ENCODE data around the gene LMNTD2. TPM values are rescaled to one million over a fixed set of nuclear protein-coding genes. Genes with fewer than 3 reads are reported as not detected.
"Not testable (repeated sequence)": the region's sequence is repeated elsewhere in the genome, so short reads cannot be mapped to it uniquely, and the experiment has no call there.

Gene LMNTD2
- total RNA-seq, 1 donor from 2014 or later = 2.6 TPM

DNA sequence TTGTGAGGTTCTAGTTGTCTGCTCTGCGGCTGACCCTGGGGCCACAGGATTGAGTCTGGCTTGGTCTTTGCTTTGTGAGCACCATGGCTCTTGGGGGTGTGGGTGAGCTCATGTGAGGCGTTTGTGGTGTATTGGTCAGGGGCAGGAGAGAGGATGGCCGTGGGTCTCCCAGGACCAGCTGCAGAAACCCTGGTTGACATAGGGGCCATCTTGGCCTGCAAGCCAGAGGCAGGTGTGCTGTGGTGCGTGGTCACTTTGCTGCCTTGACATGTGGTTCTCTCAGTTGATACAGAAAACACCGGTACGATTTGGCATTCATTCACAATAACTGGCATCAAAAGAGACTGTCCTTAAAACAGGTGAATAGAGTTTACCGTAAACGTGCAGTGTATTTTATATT is 27.0 kb upstream of the LMNTD2 start:
- DNase-seq = no peak

DNA sequence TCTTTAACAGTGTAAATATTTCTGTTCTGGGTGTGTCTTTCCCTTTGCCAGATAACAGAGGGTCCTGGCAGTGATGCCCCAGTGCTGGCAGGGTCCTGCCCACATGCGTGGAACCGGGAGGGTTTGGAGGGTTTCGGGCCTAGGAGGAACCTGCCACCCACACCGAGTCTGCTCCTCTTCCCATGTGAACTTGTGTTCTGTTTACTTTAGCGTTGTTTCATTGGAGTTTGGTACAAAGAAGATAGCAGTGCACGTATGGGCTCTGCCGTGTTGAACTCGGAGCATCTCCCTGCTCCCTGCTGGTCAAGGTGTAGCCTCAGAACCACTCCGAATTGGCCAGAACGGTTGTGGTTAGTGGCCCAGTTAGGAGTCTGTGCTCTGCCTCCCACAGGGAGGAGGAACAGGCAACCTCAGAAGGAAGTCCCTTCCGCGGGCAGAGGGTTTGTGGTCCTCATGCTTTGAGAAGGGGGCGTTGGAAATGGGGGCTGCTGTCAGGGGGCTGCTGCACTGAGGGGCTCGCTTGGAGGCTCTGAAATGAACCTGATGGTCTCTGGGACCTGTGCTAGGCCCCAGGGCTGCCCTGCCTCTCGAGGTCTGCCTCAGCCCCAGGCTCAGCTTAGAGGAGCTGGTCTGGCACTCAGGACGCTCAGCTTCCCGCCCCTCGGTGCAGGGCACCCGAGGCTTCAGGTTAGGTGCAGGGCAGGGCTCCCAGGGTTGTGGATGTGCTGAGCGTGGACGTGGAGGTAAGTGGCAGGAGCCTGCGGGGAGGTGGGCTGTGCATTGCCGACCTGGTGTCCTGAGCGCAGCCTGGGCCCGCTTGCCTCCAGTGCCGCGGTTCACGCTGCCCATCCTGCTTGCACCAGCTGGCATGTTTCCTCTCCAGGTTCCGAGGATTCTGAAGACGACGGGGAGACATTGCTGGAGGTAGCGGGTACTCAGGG is 26.1 kb upstream of the LMNTD2 start:
- DNase-seq = no peak

DNA sequence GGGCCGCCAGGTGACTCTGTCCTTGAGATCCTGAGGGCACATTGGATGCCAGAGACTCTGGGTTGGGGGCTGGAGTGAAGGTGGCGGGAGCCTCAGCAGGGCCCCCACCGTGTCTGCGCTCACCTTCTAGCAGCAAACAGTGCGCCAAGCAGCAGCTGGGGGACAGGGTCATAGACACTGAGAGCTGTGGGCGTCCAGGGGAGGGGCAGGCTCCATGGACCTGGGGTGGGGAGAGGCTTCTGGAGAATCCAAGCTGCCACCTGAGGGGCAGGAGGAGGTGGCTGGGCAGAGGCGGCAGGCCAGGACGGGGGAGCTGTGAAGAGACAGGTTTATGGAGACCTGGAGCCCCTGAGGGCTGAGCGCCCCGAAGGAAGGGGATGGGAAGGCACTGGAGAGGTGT is 23.7 kb upstream of the LMNTD2 start:
- DNase-seq = no peak

DNA sequence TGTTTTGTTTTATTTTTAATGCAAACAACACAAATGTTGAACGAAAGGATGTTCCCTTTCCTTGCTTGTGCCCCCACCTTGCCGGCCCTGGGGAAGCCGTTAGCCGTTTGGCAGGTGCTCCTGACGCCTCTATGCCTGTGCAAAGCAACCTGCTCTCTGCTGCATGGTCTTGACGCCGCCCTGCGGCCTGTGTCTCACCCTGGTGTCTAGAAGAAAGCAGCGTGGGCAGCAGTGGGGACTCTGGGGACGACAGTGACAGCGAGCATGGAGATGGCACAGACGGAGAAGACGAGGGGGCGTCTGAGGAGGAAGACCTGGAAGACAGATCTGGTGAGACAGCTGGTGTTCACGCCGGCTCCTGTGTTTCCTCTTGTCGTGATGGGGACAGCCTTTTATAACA is 21.2 kb upstream of the LMNTD2 start:
- no peak for DNase-seq

DNA sequence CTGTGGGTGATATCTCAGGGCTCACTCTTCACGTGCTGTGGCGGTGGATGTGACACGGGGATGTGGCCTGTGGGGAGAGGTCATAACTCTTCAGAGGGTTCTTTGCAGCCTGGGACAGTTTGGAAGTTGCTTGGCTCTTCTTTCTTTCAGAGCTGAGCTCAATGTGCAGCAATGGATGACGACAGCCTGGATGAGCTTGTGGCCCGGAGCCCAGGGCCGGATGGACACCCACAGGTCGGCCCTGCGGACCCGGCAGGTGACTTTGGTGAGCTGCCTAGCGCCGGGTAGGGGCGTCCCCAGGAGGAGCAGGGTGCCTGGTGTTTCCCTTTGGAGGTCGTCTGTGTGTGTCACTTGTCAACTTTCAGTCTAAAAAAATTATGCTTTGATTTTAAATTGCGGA is 20.8 kb upstream of the LMNTD2 start:
- no peak for DNase-seq

DNA sequence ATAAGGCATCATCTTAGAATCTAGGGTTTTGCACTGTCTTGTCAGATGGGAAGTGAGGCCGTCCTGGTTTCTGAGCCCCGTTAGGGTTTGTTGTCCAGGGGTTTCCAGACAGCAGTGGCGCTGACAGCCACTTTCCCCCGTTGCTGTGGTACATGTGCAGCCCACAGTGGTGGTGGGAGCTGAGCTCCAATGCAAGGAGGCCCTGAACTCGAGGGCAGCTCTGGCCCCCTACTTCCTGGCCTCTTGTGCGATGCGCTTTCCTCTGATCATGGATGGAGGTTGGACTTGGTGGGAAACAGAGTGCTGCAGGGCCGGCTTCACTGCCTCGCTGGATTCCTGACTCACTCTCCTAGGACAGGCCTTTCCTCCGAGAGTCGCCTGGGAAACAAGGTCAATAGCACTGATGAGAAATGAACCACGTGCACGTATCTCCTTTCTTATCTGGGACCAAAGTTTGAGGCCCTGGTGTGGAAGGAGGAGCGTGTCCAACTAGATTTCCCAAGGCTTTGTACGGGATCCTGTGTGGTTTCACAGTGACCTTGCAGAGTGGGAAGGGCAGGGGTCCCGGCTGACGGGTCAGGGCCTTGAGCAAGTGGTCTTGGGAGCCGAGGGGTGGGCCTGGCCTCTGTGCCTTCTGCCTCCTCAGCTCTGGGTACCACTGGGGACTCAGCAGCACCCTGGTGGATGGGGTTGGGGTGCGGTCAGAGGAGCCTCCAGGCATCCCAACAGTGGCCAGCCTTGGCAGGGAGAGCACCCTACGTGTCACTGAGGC is 19.5 kb upstream of the LMNTD2 start:
- DNase-seq = no peak

DNA sequence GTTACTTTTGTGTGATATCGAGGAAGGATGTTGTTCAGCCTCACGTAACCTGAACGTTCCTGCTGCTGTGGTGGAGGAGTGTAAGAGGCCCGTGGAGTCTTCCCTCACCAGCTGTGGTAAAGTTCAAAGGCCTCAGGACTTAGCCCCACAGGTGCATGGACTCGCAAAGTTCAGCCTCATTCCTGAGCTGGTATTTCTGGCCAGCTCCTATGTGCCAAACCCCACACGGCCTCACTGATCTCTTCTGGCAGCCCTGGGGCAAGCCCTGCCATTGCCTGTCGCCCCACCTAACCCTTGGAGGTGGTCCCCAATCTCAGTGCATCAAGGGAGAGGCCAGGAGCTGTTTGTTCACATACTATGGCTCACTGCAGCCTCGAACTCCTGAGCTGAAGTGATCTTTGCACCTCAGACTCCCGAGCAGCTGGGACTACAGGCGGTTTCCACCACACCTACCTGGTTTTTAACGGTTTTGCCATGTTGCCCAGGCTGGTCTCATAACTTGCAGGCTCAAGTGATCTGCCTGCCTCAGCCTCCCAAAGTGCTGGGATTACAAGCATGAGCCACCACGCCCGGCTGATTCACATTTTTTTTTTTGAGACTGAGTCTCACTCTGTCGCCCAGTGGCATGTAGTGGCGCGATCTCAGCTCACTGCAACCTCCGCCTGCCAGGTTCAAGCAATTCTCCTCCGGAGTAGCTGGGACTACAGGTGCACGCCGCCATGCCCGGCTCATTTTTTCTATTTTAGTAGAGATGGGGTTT is 17.9 kb upstream of the LMNTD2 start:
- no peak for DNase-seq

DNA sequence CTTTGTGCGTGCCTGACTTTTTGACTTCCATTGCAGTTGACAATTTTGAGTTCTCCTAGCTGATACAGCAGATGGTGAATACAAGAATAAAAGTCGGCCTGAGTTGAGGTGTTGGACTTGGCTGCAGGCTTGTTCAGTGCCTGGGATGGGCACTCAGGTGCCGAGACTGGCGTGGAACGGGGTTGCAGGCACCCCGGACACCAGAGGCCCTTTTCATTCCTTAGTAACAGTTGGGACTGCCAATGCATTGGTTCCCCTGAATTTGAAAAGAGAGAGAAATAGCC is 17.0 kb upstream of the LMNTD2 start:
- DNase-seq = no peak

DNA sequence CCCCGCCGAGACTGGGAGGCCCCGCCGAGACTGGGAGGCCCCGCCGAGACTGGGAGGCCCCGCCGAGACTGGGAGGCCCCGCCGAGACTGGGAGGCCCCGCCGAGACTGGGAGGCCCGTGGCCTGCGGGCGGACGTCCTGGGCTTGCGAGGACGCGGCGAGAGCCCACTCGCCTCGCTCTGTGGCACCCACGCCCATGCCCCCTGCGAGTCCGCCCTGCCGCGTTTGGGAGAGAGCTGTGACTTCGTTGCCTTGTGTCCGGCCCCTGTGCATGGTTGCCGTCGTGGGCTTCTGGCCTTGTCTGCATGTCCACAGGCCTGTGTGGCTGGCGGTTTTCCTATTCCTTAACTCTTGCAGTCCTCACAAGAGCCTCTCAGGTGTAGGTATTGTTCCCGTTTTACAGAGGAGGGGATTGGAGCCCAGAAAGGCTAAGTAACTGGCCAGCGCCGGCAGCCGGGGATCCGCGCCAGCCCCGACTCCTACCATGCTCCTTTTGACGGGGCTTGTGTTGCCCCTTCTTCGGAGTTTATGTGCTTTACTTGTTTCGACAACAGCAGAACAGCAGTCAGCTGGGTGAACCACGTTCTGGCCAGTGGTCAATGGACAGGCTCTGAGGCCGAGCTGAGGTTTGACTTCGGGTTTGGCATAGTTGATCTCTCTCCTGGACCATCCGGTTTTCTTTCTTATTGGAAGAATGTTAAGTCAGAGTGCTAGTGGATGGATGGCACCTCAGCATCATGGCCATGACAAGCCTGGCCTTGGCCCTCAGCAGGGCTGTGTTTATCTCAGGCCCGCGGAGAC is 16.5 kb upstream of the LMNTD2 start:
- peak; percentile 27 for DNase-seq

DNA sequence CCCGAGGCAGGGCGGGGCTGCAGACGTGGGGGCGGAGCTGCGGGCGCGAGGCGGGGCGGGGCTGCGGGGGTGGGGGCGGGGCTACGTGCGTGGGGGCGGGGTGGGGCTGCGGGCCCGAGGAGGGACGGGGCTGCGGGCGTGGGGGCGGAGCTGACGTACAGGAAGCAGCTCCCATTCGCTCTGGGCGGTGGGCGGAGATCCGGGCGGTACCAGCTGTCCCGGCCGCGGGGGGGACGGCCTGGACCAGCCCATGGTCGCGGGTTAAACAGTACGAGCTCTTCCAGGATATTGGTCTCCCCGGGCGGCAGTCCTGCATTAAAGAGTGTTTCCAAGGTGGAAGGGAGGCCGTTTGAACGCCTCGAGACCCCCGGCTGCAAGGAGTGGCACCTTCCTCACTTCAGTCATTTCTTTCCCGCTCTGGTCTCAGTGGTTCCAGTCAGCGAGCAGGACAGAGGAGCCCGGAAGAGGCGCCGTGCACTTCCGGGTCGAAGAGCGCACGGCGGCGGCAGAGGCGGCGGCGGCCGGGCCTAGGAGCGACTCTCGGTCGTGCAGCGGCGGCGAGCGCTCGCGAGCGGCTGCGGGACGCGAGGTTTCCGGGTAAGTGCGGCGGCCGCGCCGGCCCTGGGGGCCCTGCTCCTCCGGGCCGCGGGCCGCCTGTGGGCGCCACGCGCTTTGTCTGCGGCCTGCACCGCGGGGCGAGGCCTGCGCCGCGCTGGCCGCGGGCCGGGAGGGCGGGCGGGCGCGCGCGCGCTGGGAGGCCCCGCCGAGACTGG is 15.6 kb upstream of the LMNTD2 start, which contains the start of gene PHRF1:
PHRF1 (plus strand) TSS at position 475 of the 773 bp plus-strand sequence. CDS start 5,043 bp downstream, outside the sequence.
- peak; percentile 96 for DNase-seq

DNA sequence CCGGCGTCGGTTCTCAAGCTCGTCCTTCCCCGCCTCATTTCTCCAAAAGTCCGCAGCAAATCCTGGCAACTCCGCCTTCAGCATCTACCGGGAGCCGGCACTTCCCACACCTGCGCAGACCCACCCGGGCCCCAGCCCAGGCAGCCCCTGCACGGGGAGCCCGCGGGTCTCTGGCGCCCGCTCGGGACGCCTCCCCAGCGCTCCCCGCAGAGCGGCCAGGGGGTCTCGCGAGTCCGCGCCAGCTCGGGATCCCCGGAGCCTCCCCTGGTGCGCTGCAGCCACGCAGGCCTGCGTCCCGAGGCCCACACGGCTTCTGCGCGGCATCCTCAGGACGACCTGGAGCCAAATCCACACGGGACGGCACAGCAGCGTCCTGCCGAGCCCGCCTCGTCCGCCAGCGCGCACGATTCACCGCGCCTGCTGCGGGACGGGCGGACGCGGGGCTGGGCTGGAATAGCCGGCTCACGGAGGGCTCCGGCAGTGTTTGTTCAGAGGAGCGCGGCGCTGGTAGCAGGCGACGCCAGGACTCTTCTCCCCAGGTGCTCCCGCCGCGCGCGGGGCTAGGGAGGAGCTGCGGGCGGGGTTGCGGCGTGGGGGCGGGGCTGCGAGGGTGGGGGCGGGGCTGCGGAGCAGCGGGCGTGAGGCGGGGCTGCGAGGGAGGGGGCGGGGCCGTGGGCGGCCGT is 14.9 kb upstream of the LMNTD2 start:
- no peak for DNase-seq

DNA sequence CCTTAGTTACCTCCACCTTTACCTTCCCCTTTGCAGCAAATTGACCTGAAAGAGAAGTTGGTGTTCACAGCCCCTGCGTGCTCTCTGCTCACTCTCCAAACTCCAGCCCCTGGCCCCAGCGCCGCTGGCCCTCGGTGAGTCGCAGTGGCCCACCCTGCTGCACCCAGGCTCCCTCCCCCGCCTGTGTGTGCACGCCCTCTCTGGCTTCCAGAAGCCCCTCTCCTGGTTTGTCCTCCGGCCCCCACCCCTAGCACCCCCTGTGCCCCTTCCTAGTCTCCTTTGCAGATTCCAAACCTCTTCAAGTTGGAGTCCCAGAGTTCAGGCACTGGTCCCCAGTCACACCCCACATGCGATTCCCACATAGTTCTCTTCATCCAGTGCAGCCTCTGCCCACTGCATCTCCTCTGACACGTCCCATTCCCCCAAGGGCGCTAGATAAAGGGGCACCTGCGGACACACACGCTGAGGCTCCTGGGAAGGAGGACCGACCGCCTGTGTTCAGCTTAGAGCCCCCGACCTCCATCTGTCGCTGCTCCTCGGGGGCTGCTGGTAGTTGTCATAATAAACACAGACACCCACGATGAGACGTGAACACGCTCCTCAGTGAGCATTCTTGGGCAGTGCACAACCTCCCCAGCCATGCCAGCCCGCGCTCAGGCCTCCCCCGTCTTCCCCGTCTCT is 14.2 kb upstream of the LMNTD2 start:
- peak; percentile 25 for DNase-seq

DNA sequence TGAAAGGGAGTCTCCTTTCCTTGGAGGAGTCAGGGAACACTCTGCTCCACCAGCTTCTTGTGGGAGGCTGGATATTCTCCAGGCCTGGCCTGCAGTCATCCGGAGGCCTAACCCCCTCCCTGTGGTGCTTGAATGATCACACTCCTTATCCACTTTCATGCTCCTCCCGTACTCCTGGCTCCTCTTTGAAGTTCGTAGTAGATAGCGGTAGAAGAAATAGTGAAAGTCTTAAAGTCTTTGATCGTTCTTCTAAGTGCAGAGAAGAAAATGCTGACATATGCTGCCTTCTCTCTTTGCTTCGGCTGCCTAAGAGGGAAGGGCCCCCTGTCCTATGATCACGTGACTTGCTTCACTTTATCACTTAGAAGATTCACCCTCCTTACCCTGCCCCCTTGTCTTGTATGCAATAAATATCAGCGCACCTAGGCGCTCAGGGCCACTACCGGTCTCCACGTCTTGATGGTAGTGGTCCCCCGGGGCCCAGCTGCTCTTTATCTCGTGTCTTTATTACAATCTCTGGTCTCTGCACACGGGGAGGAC is 13.6 kb upstream of the LMNTD2 start:
- not testable (repeated sequence) for DNase-seq

DNA sequence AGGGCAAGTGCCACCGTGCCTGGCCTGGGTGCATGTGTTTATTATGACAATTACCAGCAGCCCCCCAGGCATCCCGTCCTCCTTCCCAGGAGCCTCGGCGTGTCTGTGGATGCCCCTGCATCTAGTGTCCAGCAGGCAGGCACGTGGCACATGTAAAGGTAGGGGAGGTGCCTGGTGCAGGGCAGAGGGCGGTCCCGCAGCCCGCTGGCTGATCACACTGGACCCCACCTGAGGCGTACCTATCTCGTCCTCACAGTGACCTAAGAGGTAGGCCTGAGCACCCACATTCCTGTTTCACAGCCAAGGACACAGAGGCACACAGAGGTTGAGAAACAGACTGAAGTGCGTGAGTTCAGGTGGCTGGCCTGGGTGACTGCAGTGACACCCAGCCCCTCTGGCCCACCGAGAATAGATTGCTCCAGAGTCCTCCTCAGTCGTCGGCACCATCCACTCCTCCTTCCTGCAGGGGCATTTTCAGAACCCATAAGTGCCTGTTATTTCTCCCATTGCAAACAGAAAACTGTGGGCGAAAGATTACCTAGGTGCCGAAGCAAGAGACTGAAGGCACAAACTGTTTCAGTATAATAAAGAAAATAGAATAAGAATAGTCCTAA is 12.7 kb upstream of the LMNTD2 start:
- DNase-seq = no peak

DNA sequence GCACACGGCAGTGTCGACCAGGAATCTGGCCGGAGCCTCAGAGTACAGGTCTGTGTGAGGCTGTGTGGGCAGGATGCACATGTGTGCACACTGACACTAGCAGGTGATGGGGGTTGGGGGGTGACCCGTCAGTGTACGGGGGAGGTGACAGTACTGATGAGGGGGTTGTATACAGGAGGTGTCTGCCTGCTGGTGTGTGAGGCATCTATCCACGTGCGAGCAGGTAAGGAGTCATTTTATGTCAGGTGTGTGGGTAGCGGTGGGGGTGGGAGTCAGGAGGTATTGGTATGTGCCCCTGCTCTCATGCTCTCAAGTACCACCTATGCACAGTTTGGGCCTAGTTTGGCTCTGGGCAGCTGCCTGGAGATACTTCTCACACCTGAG is 11.3 kb upstream of the LMNTD2 start:
- no peak for DNase-seq

DNA sequence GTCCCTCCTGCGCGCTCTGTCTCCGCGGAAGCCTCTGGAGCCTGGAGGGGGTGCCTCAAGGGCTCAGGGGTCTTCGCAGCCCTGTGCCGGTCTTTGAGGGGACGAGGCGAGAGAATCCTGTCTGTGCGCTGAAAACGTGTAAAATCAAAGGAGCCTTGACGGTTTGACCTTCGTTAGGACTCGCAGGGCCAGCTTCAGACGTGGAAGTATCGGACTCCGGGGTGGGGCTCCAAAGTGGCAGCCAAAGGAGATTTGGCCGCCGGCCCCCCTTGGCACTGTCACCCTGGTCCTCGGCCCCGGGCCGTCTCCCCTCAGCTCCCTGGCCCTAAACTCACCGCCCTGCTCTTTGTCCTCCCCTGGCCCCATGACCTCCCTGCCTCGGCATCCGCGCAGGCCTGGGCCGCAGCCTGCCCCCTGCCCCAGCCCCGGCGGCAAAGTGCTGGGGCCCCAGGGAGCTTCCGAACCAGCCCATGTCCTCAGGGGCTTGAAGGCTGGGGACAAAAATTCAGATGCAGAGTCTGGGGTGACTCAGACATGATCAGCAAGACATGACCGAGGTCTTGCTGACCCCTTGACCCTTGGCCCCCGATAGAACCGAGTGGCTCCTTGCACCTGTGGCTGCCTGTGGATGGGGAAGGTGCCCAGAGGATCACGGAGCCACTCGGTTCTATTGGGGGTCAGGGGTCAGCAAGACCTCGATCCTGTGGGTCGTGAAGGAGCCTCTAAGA is 8.8 kb upstream of the LMNTD2 start:
- no peak for DNase-seq

DNA sequence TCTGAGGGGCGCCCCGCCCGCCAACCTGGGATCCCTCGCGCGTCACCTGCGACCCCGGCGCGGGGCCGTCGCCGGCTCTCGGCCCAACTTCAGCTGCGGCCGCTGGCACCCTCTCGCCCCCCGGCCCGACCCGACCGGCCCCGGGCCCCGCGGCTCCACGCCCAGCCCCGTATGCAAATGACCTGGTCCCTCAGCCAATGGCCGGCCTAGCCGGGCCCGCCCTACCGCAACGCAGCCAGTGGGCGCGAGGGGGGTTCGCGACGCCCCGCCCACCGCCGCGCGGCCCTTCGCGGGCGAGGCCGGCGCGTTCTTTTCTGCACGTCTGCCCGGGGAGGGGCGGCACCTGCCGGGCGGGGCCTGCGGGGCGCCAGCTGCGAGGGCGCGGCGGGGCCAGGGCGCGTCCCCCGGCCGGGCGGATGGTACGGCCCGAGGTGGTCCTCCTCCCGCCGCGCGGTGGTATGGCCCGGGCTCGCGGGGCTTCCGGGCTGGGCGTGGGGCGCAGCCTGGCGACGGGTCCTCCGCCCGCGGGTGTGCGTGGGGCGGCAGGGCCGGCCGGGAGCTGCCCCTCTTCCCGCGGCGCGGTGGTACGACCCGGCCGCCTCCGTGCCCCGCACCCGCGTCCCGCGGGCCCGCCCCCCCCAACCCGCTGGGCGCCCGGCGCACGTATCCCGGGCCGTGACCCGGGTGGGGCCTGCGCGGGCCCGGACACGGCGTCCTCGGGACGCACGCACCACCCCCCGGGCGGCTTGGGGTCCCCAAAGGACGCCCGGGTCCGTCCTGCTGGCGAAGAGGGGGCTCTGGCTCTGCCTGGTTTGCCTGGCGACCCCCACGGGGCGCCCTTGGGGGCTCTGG is 8.0 kb upstream of the LMNTD2 start:
- peak; percentile 90 for DNase-seq

Measured in dermis blood vessel endothelial cell (primary cell).